Type B pancreatic cell (in vitro differentiated cells): Measurements from ENCODE around the gene HDAC9. TPM values are rescaled to one million over a fixed set of nuclear protein-coding genes. Genes with fewer than 3 reads are reported as not detected.

Experiments used
- DNase-seq: peaks from one replicate; pipeline ENCODE4 v3.0.0; 2021; ENCODE audit warnings: mixed read lengths; ENCODE audit not compliant: unreplicated experiment; ENCODE audit errors: extremely low spot score
- H3K27ac Mint-ChIP-seq: 2 replicates; pipeline ENCODE4 v1.8.0; 2021; ENCODE audit warnings: mild to moderate bottlenecking, mixed read lengths
- H3K27me3 Mint-ChIP-seq: 2 replicates; pipeline ENCODE4 v1.8.0; 2021; ENCODE audit warnings: mixed read lengths
- H3K36me3 Mint-ChIP-seq: 2 replicates; pipeline ENCODE4 v1.8.0; 2021; ENCODE audit warnings: mixed read lengths
- H3K4me1 Mint-ChIP-seq: one replicate; pipeline ENCODE4 v1.8.0; 2021; ENCODE audit warnings: mixed read lengths; ENCODE audit not compliant: unreplicated experiment
- H3K4me3 Mint-ChIP-seq: 2 replicates; pipeline ENCODE4 v1.8.0; 2021; ENCODE audit warnings: mild to moderate bottlenecking, mixed read lengths
- H3K9me3 Mint-ChIP-seq: 2 replicates; pipeline ENCODE4 v1.8.0; 2021; ENCODE audit warnings: mixed read lengths
- CTCF ChIP-seq: fragments of 200-600 bp; sonication (generic); conservative IDR thresholded peaks from 2 replicates; pipeline ENCODE4 v1.5.0; 2021; ENCODE audit warnings: antibody characterized with exemption, mild to moderate bottlenecking
- total RNA-seq: library from RNA; stranded (reverse); gene quantifications from 2 replicates; pipeline ENCODE4 v1.2.1, GENCODE V29; 2021; ENCODE audit warnings: low replicate concordance

Gene HDAC9
- total RNA-seq, 1 donor from 2014 or later, result 6.8 TPM

- Mint-ChIP-seq H3K27me3 (no peaks in the 10 kb centered on the region), H3K4me1 (peaks cover 14% of the 10 kb centered on the region), H3K27ac (no peak overlapping the region), H3K4me3 (no peak overlapping the region), H3K36me3 (no peaks in the 10 kb centered on the region), H3K9me3 (no peaks in the 10 kb centered on the region)
- no peak for DNase-seq
- no peak for TF ChIP-seq CTCF
Measured at GRCh38 chr7:18638594-18639452, 143.3 kb downstream of the HDAC9 start.

- no peaks in the 10 kb centered on the region for H3K36me3 Mint-ChIP-seq
- no peak overlapping the region for H3K27ac Mint-ChIP-seq
- H3K9me3 Mint-ChIP-seq, result no peaks in the 10 kb centered on the region
- H3K4me1 Mint-ChIP-seq, result peaks cover 14% of the 10 kb centered on the region
- no peaks in the 10 kb centered on the region for H3K27me3 Mint-ChIP-seq
- no peak overlapping the region for H3K4me3 Mint-ChIP-seq
- TF ChIP-seq CTCF, result no peak
- DNase-seq, result no peak
Measured at GRCh38 chr7:18639711-18640110, 144.2 kb downstream of the HDAC9 start.

- Mint-ChIP-seq H3K4me3 (no peak overlapping the region), H3K36me3 (peaks cover 3% of the 10 kb centered on the region), H3K4me1 (peaks cover 4% of the 10 kb centered on the region), H3K9me3 (no peaks in the 10 kb centered on the region), H3K27ac (no peak overlapping the region), H3K27me3 (no peaks in the 10 kb centered on the region)
- DNase-seq, result no peak
- TF ChIP-seq CTCF, result no peak
Measured at GRCh38 chr7:18644981-18645380, 149.4 kb downstream of the HDAC9 start.

DNA sequence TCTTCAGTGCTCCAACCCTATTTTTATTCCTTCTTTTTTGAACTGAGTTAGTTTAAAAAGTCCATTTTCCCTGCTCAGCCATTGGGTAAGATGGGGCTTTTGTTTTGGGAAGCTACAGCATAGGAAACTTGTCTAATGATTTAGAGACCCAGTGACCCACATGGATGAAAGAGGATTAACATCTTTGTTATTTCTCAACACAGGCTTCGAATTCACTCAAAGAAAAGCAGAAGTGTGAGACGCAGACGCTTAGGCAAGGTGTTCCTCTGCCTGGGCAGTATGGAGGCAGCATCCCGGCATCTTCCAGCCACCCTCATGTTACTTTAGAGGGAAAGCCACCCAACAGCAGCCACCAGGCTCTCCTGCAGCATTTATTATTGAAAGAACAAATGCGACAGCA lies 152.0 kb downstream of the HDAC9 start:
- Mint-ChIP-seq H3K27me3 (no peaks in the 10 kb centered on the region), H3K36me3 (peaks cover 3% of the 10 kb centered on the region), H3K4me1 (peaks cover 4% of the 10 kb centered on the region), H3K27ac (no peak overlapping the region), H3K9me3 (no peaks in the 10 kb centered on the region), H3K4me3 (no peak overlapping the region)
- no peak for DNase-seq
- no peak for TF ChIP-seq CTCF

GRCh38 chr7:18648849-18649758 lies 153.6 kb downstream of the HDAC9 start:
- H3K27ac Mint-ChIP-seq, result no peak overlapping the region

More at GRCh38 chr7:18648849-18649758, 153.6 kb downstream of the HDAC9 start:
- no peak overlapping the region for H3K4me3 Mint-ChIP-seq
- H3K9me3 Mint-ChIP-seq, result no peaks in the 10 kb centered on the region
- no peaks in the 10 kb centered on the region for H3K27me3 Mint-ChIP-seq
- no peak for DNase-seq
- H3K36me3 Mint-ChIP-seq, result peaks cover 3% of the 10 kb centered on the region
- H3K4me1 Mint-ChIP-seq, result no peaks in the 10 kb centered on the region
- TF ChIP-seq CTCF, result no peak
